ENCODE results near the gene H1-8.

H1-8 gene

GRCh38 chr3:129552287-129553050 lies 9.5 kb downstream of the H1-8 start:
- H3K9ac ChIP-seq (ENCODE audit: low read length) = no peak overlapping the region
- H3K9me3 ChIP-seq (ENCODE audit: insufficient read depth, low read length) = no peaks in the 10 kb centered on the region
- H3K9me2 ChIP-seq (replicated peaks; ENCODE audit: insufficient read depth, low read length) = no peaks in the 10 kb centered on the region
- H3K4me2 ChIP-seq (ENCODE audit: low read depth, low read length, poor library complexity, severe bottlenecking) = no peak overlapping the region
- H2AFZ ChIP-seq (ENCODE audit: low read depth, low read length, severe bottlenecking) = no peak overlapping the region
- no peaks in the 10 kb centered on the region for H4K20me1 ChIP-seq (ENCODE audit: low read depth, low read length)
- no peak overlapping the region for H3K27ac ChIP-seq (ENCODE audit: low read depth, low read length)
- TF ChIP-seq EZH2phosphoT487 (conservative IDR thresholded peaks at IDR 0.05; ENCODE audit: low read length) (no peak), CTCF (IDR thresholded peaks at IDR 0.05; ENCODE audit: insufficient read depth, low read length, poor library complexity, severe bottlenecking) (no peak)
- H3K4me3 ChIP-seq (ENCODE audit: insufficient read depth, low read length, poor library complexity, severe bottlenecking) = no peak overlapping the region
- H3K27me3 ChIP-seq (ENCODE audit: low read length) = no peaks in the 10 kb centered on the region
- no peaks in the 10 kb centered on the region for H3F3A ChIP-seq (ENCODE audit: insufficient read depth)
- no peaks in the 10 kb centered on the region for H3K36me3 ChIP-seq (ENCODE audit: low read length)
- H3K79me2 ChIP-seq (ENCODE audit: insufficient read depth, low read length) = no peaks in the 10 kb centered on the region

GRCh38 chr3:129553171-129553570 lies 10.2 kb downstream of the H1-8 start:
- Histone ChIP-seq H3K9me3 (ENCODE audit: insufficient read depth, low read length) (no peaks in the 10 kb centered on the region), H3K4me2 (ENCODE audit: low read depth, low read length, poor library complexity, severe bottlenecking) (no peak overlapping the region), H3K9me2 (replicated peaks; ENCODE audit: insufficient read depth, low read length) (no peaks in the 10 kb centered on the region), H4K20me1 (ENCODE audit: low read depth, low read length) (no peaks in the 10 kb centered on the region), H3K79me2 (ENCODE audit: insufficient read depth, low read length) (no peaks in the 10 kb centered on the region), H2AFZ (ENCODE audit: low read depth, low read length, severe bottlenecking) (no peak overlapping the region), H3F3A (ENCODE audit: insufficient read depth) (no peaks in the 10 kb centered on the region), H3K27me3 (ENCODE audit: low read length) (no peaks in the 10 kb centered on the region), H3K36me3 (ENCODE audit: low read length) (no peaks in the 10 kb centered on the region), H3K9ac (ENCODE audit: low read length) (no peak overlapping the region), H3K4me3 (ENCODE audit: insufficient read depth, low read length, poor library complexity, severe bottlenecking) (no peak overlapping the region), H3K27ac (ENCODE audit: low read depth, low read length) (no peak overlapping the region)
- no peak for TF ChIP-seq CTCF (IDR thresholded peaks at IDR 0.05; ENCODE audit: insufficient read depth, low read length, poor library complexity, severe bottlenecking)
- TF ChIP-seq EZH2phosphoT487 (conservative IDR thresholded peaks at IDR 0.05; ENCODE audit: low read length) = no peak

DNA sequence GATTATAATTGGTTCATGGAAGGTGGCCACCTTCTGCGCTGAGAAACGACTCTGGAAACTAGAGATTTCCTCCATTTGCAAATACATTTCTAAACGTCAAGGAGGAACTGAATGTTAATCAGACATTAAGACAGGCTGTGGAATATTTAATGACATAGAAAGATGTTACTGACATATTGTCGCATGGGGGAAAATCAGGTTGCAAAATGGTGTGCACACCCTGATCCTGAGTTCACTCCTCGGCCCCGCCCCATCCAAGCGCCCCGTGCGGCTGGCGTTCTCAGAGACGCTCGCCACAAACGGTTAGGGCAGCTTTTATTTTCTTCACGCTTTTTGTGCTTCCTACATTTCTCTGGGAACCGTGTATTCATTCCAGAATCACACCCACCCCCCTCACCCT lies 10.7 kb downstream of the H1-8 start:
- Histone ChIP-seq H3K4me3 (ENCODE audit: insufficient read depth, low read length, poor library complexity, severe bottlenecking) (no peak overlapping the region), H3K9me3 (ENCODE audit: insufficient read depth, low read length) (no peaks in the 10 kb centered on the region), H3F3A (ENCODE audit: insufficient read depth) (no peaks in the 10 kb centered on the region), H3K9me2 (replicated peaks; ENCODE audit: insufficient read depth, low read length) (no peaks in the 10 kb centered on the region), H3K27me3 (ENCODE audit: low read length) (no peaks in the 10 kb centered on the region), H4K20me1 (ENCODE audit: low read depth, low read length) (no peaks in the 10 kb centered on the region), H3K27ac (ENCODE audit: low read depth, low read length) (no peak overlapping the region), H2AFZ (ENCODE audit: low read depth, low read length, severe bottlenecking) (no peak overlapping the region), H3K9ac (ENCODE audit: low read length) (no peak overlapping the region), H3K4me2 (ENCODE audit: low read depth, low read length, poor library complexity, severe bottlenecking) (no peak overlapping the region), H3K79me2 (ENCODE audit: insufficient read depth, low read length) (no peaks in the 10 kb centered on the region), H3K36me3 (ENCODE audit: low read length) (no peaks in the 10 kb centered on the region)
- TF ChIP-seq EZH2phosphoT487 (conservative IDR thresholded peaks at IDR 0.05; ENCODE audit: low read length) (no peak), CTCF (IDR thresholded peaks at IDR 0.05; ENCODE audit: insufficient read depth, low read length, poor library complexity, severe bottlenecking) (no peak)

Data from SU-DHL-6 (cell line).